SU-DHL-6 (cell line): Measurements from ENCODE around the gene TCEANC2.

Source experiments
- H2AFZ ChIP-seq: fragments of 200-600 bp; sonication (generic); 2 replicates; pipeline ENCODE4 v1.6.1; 2014; ENCODE audit warnings: low read depth, mild to moderate bottlenecking, moderate library complexity, mixed read lengths, antibody characterized with exemption, low read length; ENCODE audit not compliant: severe bottlenecking
- H3F3A ChIP-seq: fragments of 200-600 bp; shearing (Covaris generic); 2 replicates; pipeline ENCODE4 v1.6.0; 2016; ENCODE audit warnings: antibody characterized with exemption, mild to moderate bottlenecking; ENCODE audit not compliant: insufficient read depth
- H3K27ac ChIP-seq: fragments of 200-600 bp; sonication (generic); 2 replicates; pipeline ENCODE4 v1.5.1; 2016; ENCODE audit warnings: low read depth, mild to moderate bottlenecking, low read length, moderate library complexity, mixed read lengths
- H3K27me3 ChIP-seq: fragments of 200-600 bp; sonication (generic), shearing (Covaris generic); 2 replicates; pipeline ENCODE4 v1.6.0; 2014; ENCODE audit warnings: mild to moderate bottlenecking, low read length
- H3K36me3 ChIP-seq: fragments of 200-600 bp; sonication (generic); 2 replicates; pipeline ENCODE4 v1.6.1; 2014; ENCODE audit warnings: mild to moderate bottlenecking, low read length, mixed read lengths
- H3K4me2 ChIP-seq: fragments of 300-600, 200-600 bp; shearing (Covaris generic), sonication (generic); 2 replicates; pipeline ENCODE4 v1.6.0; 2014; ENCODE audit warnings: low read length, low read depth, mild to moderate bottlenecking; ENCODE audit not compliant: poor library complexity, severe bottlenecking
- H3K4me3 ChIP-seq: fragments of 200-600 bp; sonication (generic); 2 replicates; pipeline ENCODE4 v1.5.1; 2014; ENCODE audit warnings: antibody characterized with exemption, low read length, mild to moderate bottlenecking, mixed read lengths; ENCODE audit not compliant: insufficient read depth, poor library complexity, severe bottlenecking
- H3K79me2 ChIP-seq: fragments of 200-600 bp; sonication (generic); 2 replicates; pipeline ENCODE4 v1.6.1; 2014; ENCODE audit warnings: mild to moderate bottlenecking, low read length, moderate library complexity; ENCODE audit not compliant: insufficient read depth
- H3K9ac ChIP-seq: fragments of 200-600 bp; sonication (generic); 2 replicates; pipeline ENCODE4 v1.7.0; 2014; ENCODE audit warnings: mild to moderate bottlenecking, low read length
- H3K9me2 ChIP-seq: fragments of 200-600 bp; sonication (generic); replicated peaks from 2 replicates; pipeline ENCODE4 v1.6.1; 2014; ENCODE audit warnings: low read length; ENCODE audit not compliant: insufficient read depth
- H3K9me3 ChIP-seq: fragments of 200-600 bp; sonication (generic); 2 replicates; pipeline ENCODE4 v1.6.1; 2014; ENCODE audit warnings: low read length, mixed read lengths; ENCODE audit not compliant: insufficient read depth
- H4K20me1 ChIP-seq: fragments of 200-600 bp; sonication (generic); 2 replicates; pipeline ENCODE4 v1.6.1; 2014; ENCODE audit warnings: low read depth, mild to moderate bottlenecking, antibody characterized with exemption, low read length, moderate library complexity, mixed read lengths
- CTCF ChIP-seq: fragments of 200-600 bp; sonication (generic); IDR thresholded peaks from one replicate; pipeline ENCODE4 v1.5.1; 2017; ENCODE audit warnings: antibody characterized with exemption, mild to moderate bottlenecking, low read length, moderate library complexity; ENCODE audit not compliant: insufficient read depth, poor library complexity, severe bottlenecking
- EZH2phosphoT487 ChIP-seq: fragments of 200-600 bp; sonication (generic), shearing (Covaris generic); conservative IDR thresholded peaks from 2 replicates; pipeline ENCODE4 v1.6.1; 2018; ENCODE audit warnings: mild to moderate bottlenecking, antibody characterized with exemption, low read length, moderate library complexity, mixed read lengths

The TCEANC2 gene

GRCh38 chr1:54151013-54151412, 97.6 kb downstream of the TCEANC2 start:
- no peak overlapping the region for H3K4me2 ChIP-seq
- H3K79me2 ChIP-seq, result no peaks in the 10 kb centered on the region
- no peaks in the 10 kb centered on the region for H3K27me3 ChIP-seq
- no peak overlapping the region for H3K27ac ChIP-seq
- no peak overlapping the region for H3K4me3 ChIP-seq
- no peak overlapping the region for H3K9ac ChIP-seq
- no peak overlapping the region for H2AFZ ChIP-seq
- no peaks in the 10 kb centered on the region for H3F3A ChIP-seq
- H3K9me3 ChIP-seq, result no peaks in the 10 kb centered on the region
- TF ChIP-seq EZH2phosphoT487 (no peak), CTCF (no peak)
- no peaks in the 10 kb centered on the region for H3K9me2 ChIP-seq
- H4K20me1 ChIP-seq, result no peaks in the 10 kb centered on the region
- H3K36me3 ChIP-seq, result no peaks in the 10 kb centered on the region

GRCh38 chr1:54152696-54153095, 99.3 kb downstream of the TCEANC2 start, which contains the start of gene CDCP2:
CDCP2 (minus strand) TSS chr1:54153000; CDS start chr1:54152922, 78 bp downstream.
- H3K4me3 ChIP-seq, result no peak within 1 kb of the TSS
- no peaks in the 10 kb centered on the region for H3K79me2 ChIP-seq
- H4K20me1 ChIP-seq, result no peaks in the 10 kb centered on the region
- H3K9me3 ChIP-seq, result no peaks in the 10 kb centered on the region
- no peaks in the 10 kb centered on the region for H3K27me3 ChIP-seq
- H3K27ac ChIP-seq, result no peak within 1 kb of the TSS
- no peak within 1 kb of the TSS for H2AFZ ChIP-seq
- no peaks in the 10 kb centered on the region for H3K9me2 ChIP-seq
- TF ChIP-seq CTCF, result no peak
- no peak for TF ChIP-seq EZH2phosphoT487
- H3K4me2 ChIP-seq, result no peak within 1 kb of the TSS
- no peak within 1 kb of the TSS for H3K9ac ChIP-seq
- no peaks in the 10 kb centered on the region for H3F3A ChIP-seq
- H3K36me3 ChIP-seq, result no peaks in the 10 kb centered on the region

GRCh38 chr1:54153535-54154439, 100.4 kb downstream of the TCEANC2 start:
- Histone ChIP-seq H4K20me1 (no peaks in the 10 kb centered on the region), H3K27me3 (no peaks in the 10 kb centered on the region), H3K9me2 (no peaks in the 10 kb centered on the region), H3K36me3 (no peaks in the 10 kb centered on the region), H2AFZ (no peak overlapping the region), H3K9ac (no peak overlapping the region), H3K79me2 (no peaks in the 10 kb centered on the region), H3K4me2 (no peak overlapping the region), H3K9me3 (no peaks in the 10 kb centered on the region), H3K27ac (no peak overlapping the region), H3K4me3 (no peak overlapping the region), H3F3A (no peaks in the 10 kb centered on the region)
- TF ChIP-seq CTCF (no peak), EZH2phosphoT487 (no peak)
